CD4-positive, CD25-positive, alpha-beta regulatory T cell (primary cell): Measurements from ENCODE around the gene ECPAS. TPM values are rescaled to one million over a fixed set of nuclear protein-coding genes. Genes with fewer than 3 reads are reported as not detected.

ENCODE experiments used
- ATAC-seq, 2 donors: fragments of 150-1000 bp; cut with Tn5 transposase; one replicate each; pipeline ENCODE4 v1.10.0; 2021; ENCODE audit warnings: low read depth in 2 of 2, moderate number of reproducible peaks in 2 of 2, moderate library complexity in 1 of 2
- DNase-seq, 3 donors: peaks; one replicate each; pipeline versions ENCODE4 v3.0.0 to v3.0.0-alpha.2; 2012 to 2022; ENCODE audit warnings: mixed read lengths in 1 of 3
- H3K27ac ChIP-seq: one replicate; pipeline ENCODE4 v1.7.0; 2013; ENCODE audit warnings: mild to moderate bottlenecking, low read length; ENCODE audit not compliant: insufficient read depth, poor library complexity, severe bottlenecking
- H3K27me3 ChIP-seq: one replicate; pipeline ENCODE4 v1.7.0; 2013; ENCODE audit warnings: low read length; ENCODE audit not compliant: control insufficient read depth, insufficient read depth
- H3K36me3 ChIP-seq: one replicate; pipeline ENCODE4 v1.7.0; 2013; ENCODE audit warnings: mild to moderate bottlenecking, low read length, moderate library complexity; ENCODE audit not compliant: control insufficient read depth, insufficient read depth
- H3K4me1 ChIP-seq: 2 replicates; pipeline ENCODE4 v1.7.0; 2013; ENCODE audit warnings: mild to moderate bottlenecking, low read length; ENCODE audit not compliant: insufficient read depth, control insufficient read depth, poor library complexity, severe bottlenecking
- H3K4me3 ChIP-seq: one replicate; pipeline ENCODE4 v1.7.0; 2013; ENCODE audit warnings: low read depth, mild to moderate bottlenecking, low read length, moderate library complexity
- H3K9me3 ChIP-seq, 2 experiments: 1 replicate in 1 of 2; 2 replicates in 1 of 2; pipeline ENCODE4 v1.7.0; 2013; ENCODE audit warnings: low read length in 2 of 2, mild to moderate bottlenecking in 1 of 2, moderate library complexity in 1 of 2; ENCODE audit not compliant: control insufficient read depth in 2 of 2
- H3K27ac Mint-ChIP-seq, 3 donors: one replicate each; pipeline ENCODE4 v1.8.0; 2020 to 2022; ENCODE audit warnings: mild to moderate bottlenecking in 3 of 3, mixed read lengths in 3 of 3, moderate library complexity in 2 of 3
- H3K27me3 Mint-ChIP-seq: one replicate; pipeline ENCODE4 v1.8.0; 2022; ENCODE audit warnings: mild to moderate bottlenecking, mixed read lengths
- H3K36me3 Mint-ChIP-seq: one replicate; pipeline ENCODE4 v1.8.0; 2020; ENCODE audit warnings: mixed read lengths
- H3K4me1 Mint-ChIP-seq, 4 donors: one replicate each; pipeline ENCODE4 v1.8.0; 2020 to 2022; ENCODE audit warnings: mixed read lengths in 4 of 4, mild to moderate bottlenecking in 1 of 4
- H3K4me3 Mint-ChIP-seq, 4 donors: one replicate each; pipeline ENCODE4 v1.8.0; 2020 to 2022; ENCODE audit warnings: mild to moderate bottlenecking in 4 of 4, mixed read lengths in 4 of 4, moderate library complexity in 3 of 4
- H3K9me3 Mint-ChIP-seq, 7 donors: one replicate each; pipeline ENCODE4 v1.8.0; 2020 to 2022; ENCODE audit warnings: mixed read lengths in 7 of 7, mild to moderate bottlenecking in 3 of 7, moderate library complexity in 2 of 7
- polyA plus RNA-seq, 4 donors: library from polyadenylated mRNA; unstranded; fragments of 300-500 nt; fragmentation: Illumina TruSeq; gene quantifications; one replicate each; pipeline ENCODE4 v1.2.3, GENCODE V29; 2021
- total RNA-seq: library from RNA; stranded (reverse); gene quantifications from one replicate; pipeline ENCODE4 v1.2.3, GENCODE V29; 2022

ECPAS gene
- total and polyA plus RNA-seq, 5 donors from 2014 or later: 9.5 to 59.1 (median 11.3) TPM

DNA sequence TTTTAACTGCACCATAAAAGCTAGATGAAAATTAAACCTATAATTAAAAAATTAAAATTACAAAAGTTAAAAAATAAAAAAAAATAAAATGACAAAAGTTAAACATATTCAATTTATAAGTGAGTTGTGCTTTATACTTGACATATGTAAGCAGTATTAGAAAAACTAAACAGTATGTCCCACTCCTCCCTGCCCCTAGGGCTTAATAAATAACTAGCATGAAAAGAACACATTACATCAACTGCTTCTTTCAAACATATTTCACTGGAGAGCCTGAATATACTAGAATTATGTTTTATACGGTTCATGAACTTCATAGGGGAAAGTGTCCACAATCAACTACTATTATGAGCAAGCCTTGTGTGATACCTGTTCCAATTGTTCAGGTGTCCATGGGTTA lies 47.6 kb downstream of the ECPAS start:
- H3K4me3 Mint-ChIP-seq: no peak overlapping the region

DNA sequence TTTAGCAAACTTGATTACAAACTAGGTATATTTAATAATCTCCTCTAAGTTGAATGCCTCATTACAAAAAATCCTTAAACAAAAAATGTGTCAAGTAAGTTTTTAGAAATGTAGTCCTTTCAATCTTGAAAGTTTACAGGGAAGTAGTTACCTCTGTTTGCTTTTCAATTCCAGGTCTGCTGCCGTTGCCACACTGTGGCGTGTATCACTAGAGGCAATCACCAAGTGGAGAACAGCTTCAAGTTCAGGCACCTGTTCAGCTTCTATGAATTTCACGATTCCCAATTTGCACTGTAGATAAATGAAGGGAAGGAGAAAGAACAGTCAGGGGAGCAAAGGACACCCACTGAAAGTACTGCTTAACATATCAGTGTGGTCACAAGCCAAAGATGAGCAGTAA lies 51.1 kb downstream of the ECPAS start:
- H3K4me1 Mint-ChIP-seq: peaks cover 0 to 1% (median 0%) of the 10 kb centered on the region in 4 donors
- no peak overlapping the region for H3K27ac ChIP-seq
- H3K27ac Mint-ChIP-seq: peak overlapping the region in 1 of 3 donors; percentile 55
- H3K4me3 Mint-ChIP-seq: no peak overlapping the region
- no peak overlapping the region for H3K4me3 ChIP-seq
- H3K9me3 Mint-ChIP-seq: peaks cover 0 to 1% (median 0%) of the 10 kb centered on the region in 7 donors
- peaks cover 69% of the 10 kb centered on the region for H3K36me3 ChIP-seq
- no peaks in the 10 kb centered on the region for H3K9me3 ChIP-seq
- H3K4me1 ChIP-seq: no peaks in the 10 kb centered on the region
- H3K27me3 Mint-ChIP-seq: no peaks in the 10 kb centered on the region
- peaks cover 45% of the 10 kb centered on the region for H3K36me3 Mint-ChIP-seq
- no peaks in the 10 kb centered on the region for H3K27me3 ChIP-seq
- no peak for ATAC-seq
- no peak for DNase-seq

More for the DNA sequence above, 47.6 kb downstream of the ECPAS start:
- H3K9me3 Mint-ChIP-seq: peaks cover 0 to under 1% (median 0%) of the 10 kb centered on the region in 7 donors
- H3K27me3 ChIP-seq: no peaks in the 10 kb centered on the region
- no peak for ATAC-seq
- no peaks in the 10 kb centered on the region for H3K4me1 ChIP-seq
- no peak overlapping the region for H3K4me3 ChIP-seq
- DNase-seq: no peak
- peaks cover 0 to 3% (median under 1%) of the 10 kb centered on the region in 4 donors for H3K4me1 Mint-ChIP-seq
- no peak overlapping the region for H3K27ac Mint-ChIP-seq
- H3K36me3 Mint-ChIP-seq: peaks cover 43% of the 10 kb centered on the region
- H3K9me3 ChIP-seq: no peaks in the 10 kb centered on the region
- H3K36me3 ChIP-seq: peaks cover 62% of the 10 kb centered on the region
- no peaks in the 10 kb centered on the region for H3K27me3 Mint-ChIP-seq
- H3K27ac ChIP-seq: no peak overlapping the region

DNA sequence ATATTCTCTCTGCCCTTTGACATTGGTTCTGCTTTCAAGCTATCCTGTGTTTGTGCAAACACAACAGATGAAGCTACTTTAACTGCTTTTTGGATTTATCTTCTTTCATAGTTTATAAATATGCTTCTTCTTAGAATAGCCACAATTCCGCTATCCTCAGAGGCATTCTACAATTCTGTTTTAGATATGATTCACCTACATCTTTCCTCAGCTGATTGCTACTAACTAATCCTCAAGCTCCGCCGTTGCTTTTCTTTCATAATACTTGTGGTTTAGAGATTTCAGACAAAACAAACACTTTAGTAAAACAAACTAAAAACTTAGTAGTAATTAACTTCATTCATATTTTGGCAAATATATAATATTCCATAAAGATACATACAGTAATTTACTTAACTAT lies 52.5 kb downstream of the ECPAS start:
- Histone ChIP-seq H3K27ac (no peak overlapping the region), H3K9me3 (no peaks in the 10 kb centered on the region), H3K4me3 (no peak overlapping the region), H3K36me3 (peaks cover 68% of the 10 kb centered on the region), H3K4me1 (no peaks in the 10 kb centered on the region), H3K27me3 (no peaks in the 10 kb centered on the region)
- Mint-ChIP-seq H3K27ac (no peak overlapping the region), H3K27me3 (no peaks in the 10 kb centered on the region), H3K4me1 (peaks cover 0 to 6% (median 0%) of the 10 kb centered on the region in 4 donors), H3K36me3 (peaks cover 52% of the 10 kb centered on the region), H3K9me3 (peaks cover 0 to 1% (median 0%) of the 10 kb centered on the region in 7 donors), H3K4me3 (no peak overlapping the region)
- ATAC-seq (no peak), DNase-seq (no peak)

DNA sequence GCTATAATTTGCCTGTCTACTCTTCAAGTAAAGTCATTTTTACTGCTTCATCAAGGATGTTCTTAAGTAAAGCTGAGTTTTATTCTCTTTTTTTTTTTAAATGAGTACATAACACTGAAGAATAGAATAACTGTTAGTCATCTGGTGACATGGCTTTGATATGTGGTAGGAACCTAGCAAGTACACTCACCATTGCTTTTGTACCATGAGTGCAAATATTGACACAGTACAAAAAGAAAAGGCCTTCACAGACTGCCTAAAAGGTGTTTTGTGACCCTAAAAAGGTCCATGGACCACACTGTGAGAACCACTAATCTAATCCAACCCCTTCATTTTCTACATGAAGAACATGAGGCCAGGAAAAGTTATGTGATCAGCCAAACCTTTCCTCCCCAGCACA lies 55.0 kb downstream of the ECPAS start:
- H3K27me3 Mint-ChIP-seq: no peaks in the 10 kb centered on the region
- no peak overlapping the region for H3K27ac Mint-ChIP-seq
- peaks cover 73% of the 10 kb centered on the region for H3K36me3 ChIP-seq
- ATAC-seq (no peak), DNase-seq (no peak)
- no peak overlapping the region for H3K4me3 ChIP-seq
- peaks cover 0 to 1% (median 0%) of the 10 kb centered on the region in 7 donors for H3K9me3 Mint-ChIP-seq
- peaks cover 50% of the 10 kb centered on the region for H3K36me3 Mint-ChIP-seq
- peaks cover 0 to 5% (median 0%) of the 10 kb centered on the region in 4 donors for H3K4me1 Mint-ChIP-seq
- no peaks in the 10 kb centered on the region for H3K27me3 ChIP-seq
- H3K4me3 Mint-ChIP-seq: no peak overlapping the region
- no peaks in the 10 kb centered on the region for H3K9me3 ChIP-seq
- H3K4me1 ChIP-seq: no peaks in the 10 kb centered on the region
- H3K27ac ChIP-seq: no peak overlapping the region

DNA sequence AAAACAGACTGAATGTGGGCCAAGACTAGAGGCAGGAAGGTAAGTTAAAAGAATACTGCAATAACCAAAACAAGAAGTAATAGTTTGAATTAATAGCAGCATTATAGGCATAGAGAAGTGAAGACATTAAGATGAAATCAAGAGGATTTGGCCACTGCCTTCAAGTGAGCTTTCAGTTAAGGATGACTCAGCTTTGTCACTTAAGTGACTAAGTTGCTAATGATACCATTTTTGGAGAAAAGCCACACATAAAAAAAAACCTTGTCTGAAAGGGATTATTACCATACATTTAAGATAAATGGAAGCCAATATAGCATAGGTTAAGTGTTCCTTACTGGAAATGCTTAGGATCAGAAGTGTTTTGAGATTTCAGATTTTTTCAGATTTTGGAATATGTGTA lies 57.0 kb downstream of the ECPAS start:
- no peak overlapping the region for H3K4me3 ChIP-seq
- no peaks in the 10 kb centered on the region for H3K9me3 ChIP-seq
- peaks cover 0 to 1% (median 0%) of the 10 kb centered on the region in 7 donors for H3K9me3 Mint-ChIP-seq
- no peaks in the 10 kb centered on the region for H3K27me3 Mint-ChIP-seq
- H3K4me1 Mint-ChIP-seq: peaks cover 0 to 5% (median 0%) of the 10 kb centered on the region in 4 donors
- DNase-seq (peak in 1 of 3 donors; percentile 26), ATAC-seq (no peak)
- H3K27ac ChIP-seq: no peak overlapping the region
- no peaks in the 10 kb centered on the region for H3K4me1 ChIP-seq
- no peaks in the 10 kb centered on the region for H3K27me3 ChIP-seq
- peaks cover 72% of the 10 kb centered on the region for H3K36me3 ChIP-seq
- no peak overlapping the region for H3K27ac Mint-ChIP-seq
- no peak overlapping the region for H3K4me3 Mint-ChIP-seq
- peaks cover 58% of the 10 kb centered on the region for H3K36me3 Mint-ChIP-seq

DNA sequence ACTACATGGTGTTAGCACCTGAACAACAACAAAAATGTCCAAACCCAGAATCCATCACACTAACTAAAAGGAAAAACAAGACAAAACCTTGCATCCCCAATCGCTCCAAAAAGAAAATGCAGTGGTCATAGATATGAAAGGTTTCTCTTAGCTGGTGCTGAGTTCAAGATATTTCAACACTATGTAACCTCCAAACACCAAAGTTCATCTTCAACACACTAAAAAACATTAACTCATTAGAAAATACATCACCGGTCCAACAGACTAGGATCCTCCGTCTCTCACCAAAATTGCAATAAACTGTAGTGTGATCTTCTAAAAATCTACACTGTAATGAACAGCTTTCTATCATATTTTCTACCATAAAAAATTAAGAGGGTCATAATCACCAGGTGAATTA lies 60.8 kb downstream of the ECPAS start:
- Histone ChIP-seq H3K27me3 (no peaks in the 10 kb centered on the region), H3K27ac (no peak overlapping the region), H3K4me1 (no peaks in the 10 kb centered on the region), H3K36me3 (peaks cover 74% of the 10 kb centered on the region), H3K4me3 (no peak overlapping the region), H3K9me3 (no peaks in the 10 kb centered on the region)
- no peak for DNase-seq
- ATAC-seq: no peak
- H3K4me1 Mint-ChIP-seq: peaks cover 0 to 5% (median 0%) of the 10 kb centered on the region in 4 donors
- no peaks in the 10 kb centered on the region for H3K27me3 Mint-ChIP-seq
- no peak overlapping the region for H3K4me3 Mint-ChIP-seq
- H3K36me3 Mint-ChIP-seq: peaks cover 44% of the 10 kb centered on the region
- H3K9me3 Mint-ChIP-seq: no peaks in the 10 kb centered on the region
- no peak overlapping the region for H3K27ac Mint-ChIP-seq

DNA sequence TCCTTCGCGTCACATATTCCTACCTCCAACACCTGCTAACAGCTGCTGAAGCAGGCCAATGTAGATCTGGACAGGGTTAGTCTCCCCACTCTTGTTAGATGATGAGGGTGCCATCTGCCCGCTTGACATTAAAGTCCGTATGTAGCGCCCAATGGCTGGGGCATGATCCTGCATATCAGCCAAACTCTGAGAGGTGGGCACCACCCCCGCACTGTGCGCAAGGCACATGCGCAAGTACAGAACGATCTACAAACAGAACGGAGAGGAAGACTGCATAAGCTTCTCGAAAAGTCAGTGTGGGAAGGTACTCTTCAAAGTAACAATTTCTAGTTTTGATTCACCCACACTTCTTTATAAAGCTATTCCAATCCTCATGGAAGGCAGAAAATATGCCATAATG lies 69.8 kb downstream of the ECPAS start:
- peaks cover 0 to 4% (median 0%) of the 10 kb centered on the region in 4 donors for H3K4me1 Mint-ChIP-seq
- DNase-seq: no peak
- Histone ChIP-seq H3K4me1 (no peaks in the 10 kb centered on the region), H3K36me3 (peaks cover 94% of the 10 kb centered on the region), H3K4me3 (no peak overlapping the region), H3K27me3 (no peaks in the 10 kb centered on the region), H3K27ac (no peak overlapping the region), H3K9me3 (no peaks in the 10 kb centered on the region)
- H3K36me3 Mint-ChIP-seq: peaks cover 63% of the 10 kb centered on the region
- no peak for ATAC-seq
- no peak overlapping the region for H3K27ac Mint-ChIP-seq
- H3K9me3 Mint-ChIP-seq: peaks cover 0 to 1% (median 0%) of the 10 kb centered on the region in 7 donors
- H3K4me3 Mint-ChIP-seq: no peak overlapping the region
- no peaks in the 10 kb centered on the region for H3K27me3 Mint-ChIP-seq

DNA sequence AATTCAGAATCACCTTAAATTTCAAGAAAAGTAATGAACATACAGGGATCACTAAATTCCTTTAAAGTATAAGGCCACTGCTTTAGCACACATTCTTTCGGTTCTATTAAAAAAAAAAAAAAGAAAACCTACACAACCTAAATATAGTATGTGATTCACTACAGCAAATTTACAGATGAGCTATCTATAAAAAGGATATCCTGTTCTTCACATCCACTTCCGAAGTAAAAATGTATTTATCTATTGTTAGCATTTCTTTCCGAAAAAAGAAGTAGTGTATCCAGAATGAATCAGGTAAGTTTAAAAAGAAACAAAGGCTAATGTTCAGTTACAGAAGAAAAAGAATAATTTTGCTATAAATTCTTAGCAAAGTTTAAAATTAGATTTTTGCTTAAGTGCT lies 70.2 kb downstream of the ECPAS start:
- Mint-ChIP-seq H3K4me3 (no peak overlapping the region), H3K4me1 (peaks cover 0 to 4% (median 0%) of the 10 kb centered on the region in 4 donors), H3K36me3 (peaks cover 64% of the 10 kb centered on the region), H3K27me3 (no peaks in the 10 kb centered on the region), H3K27ac (no peak overlapping the region), H3K9me3 (peaks cover 0 to 1% (median 0%) of the 10 kb centered on the region in 7 donors)
- no peak overlapping the region for H3K27ac ChIP-seq
- H3K27me3 ChIP-seq: no peaks in the 10 kb centered on the region
- H3K9me3 ChIP-seq: no peaks in the 10 kb centered on the region
- H3K36me3 ChIP-seq: peaks cover 95% of the 10 kb centered on the region
- H3K4me3 ChIP-seq: no peak overlapping the region
- no peak for DNase-seq
- ATAC-seq: no peak
- H3K4me1 ChIP-seq: no peaks in the 10 kb centered on the region
